ENCODE results near the gene NFYA. TPM values are rescaled to one million over a fixed set of nuclear protein-coding genes. Genes with fewer than 3 reads are reported as not detected.
A peak's percentile ranks its signal among the peaks of the same experiment; 100 is the strongest.

The NFYA gene
- total RNA-seq, 1 donor from 2014 or later = 40.4 TPM

- peak; percentile 67 for TF ChIP-seq CTCF (conservative IDR thresholded peaks at IDR 0.05)
- no peaks in the 10 kb centered on the region for H3K27me3 Mint-ChIP-seq
- no peaks in the 10 kb centered on the region for H3K9me3 Mint-ChIP-seq
- peaks cover 42% of the 10 kb centered on the region for H3K36me3 Mint-ChIP-seq
- H3K4me3 Mint-ChIP-seq = no peak overlapping the region
- no peak overlapping the region for H3K27ac Mint-ChIP-seq
- DNase-seq (ENCODE audit: extremely low spot score, unreplicated experiment) = no peak
- no peaks in the 10 kb centered on the region for H3K4me1 Mint-ChIP-seq (ENCODE audit: unreplicated experiment)
Observed at GRCh38 chr6:41092421-41093140, 19.8 kb downstream of the NFYA start.

GRCh38 chr6:41093729-41094128 is 21.0 kb downstream of the NFYA start:
- H3K4me3 Mint-ChIP-seq = no peak overlapping the region
- peaks cover 47% of the 10 kb centered on the region for H3K36me3 Mint-ChIP-seq
- no peaks in the 10 kb centered on the region for H3K9me3 Mint-ChIP-seq
- H3K27me3 Mint-ChIP-seq = no peaks in the 10 kb centered on the region
- no peak for TF ChIP-seq CTCF (conservative IDR thresholded peaks at IDR 0.05)
- DNase-seq (ENCODE audit: extremely low spot score, unreplicated experiment) = no peak
- H3K27ac Mint-ChIP-seq = no peak overlapping the region
- no peaks in the 10 kb centered on the region for H3K4me1 Mint-ChIP-seq (ENCODE audit: unreplicated experiment)

- peaks cover 52% of the 10 kb centered on the region for H3K36me3 Mint-ChIP-seq
- no peaks in the 10 kb centered on the region for H3K4me1 Mint-ChIP-seq (ENCODE audit: unreplicated experiment)
- TF ChIP-seq CTCF (conservative IDR thresholded peaks at IDR 0.05) = no peak
- no peaks in the 10 kb centered on the region for H3K9me3 Mint-ChIP-seq
- H3K27ac Mint-ChIP-seq = no peak overlapping the region
- no peaks in the 10 kb centered on the region for H3K27me3 Mint-ChIP-seq
- no peak overlapping the region for H3K4me3 Mint-ChIP-seq
- no peak for DNase-seq (ENCODE audit: extremely low spot score, unreplicated experiment)
Observed at GRCh38 chr6:41097467-41098090, 24.8 kb downstream of the NFYA start.

- Mint-ChIP-seq H3K4me1 (ENCODE audit: unreplicated experiment) (no peaks in the 10 kb centered on the region), H3K9me3 (no peaks in the 10 kb centered on the region), H3K4me3 (no peak overlapping the region), H3K27ac (no peak overlapping the region), H3K27me3 (no peaks in the 10 kb centered on the region), H3K36me3 (peaks cover 52% of the 10 kb centered on the region)
- TF ChIP-seq CTCF (conservative IDR thresholded peaks at IDR 0.05) = no peak
- DNase-seq (ENCODE audit: extremely low spot score, unreplicated experiment) = no peak
Observed at GRCh38 chr6:41098366-41098765, 25.6 kb downstream of the NFYA start.

- no peak overlapping the region for H3K4me3 Mint-ChIP-seq
- no peak for TF ChIP-seq CTCF (conservative IDR thresholded peaks at IDR 0.05)
- H3K9me3 Mint-ChIP-seq = no peaks in the 10 kb centered on the region
- no peaks in the 10 kb centered on the region for H3K27me3 Mint-ChIP-seq
- H3K27ac Mint-ChIP-seq = no peak overlapping the region
- H3K4me1 Mint-ChIP-seq (ENCODE audit: unreplicated experiment) = no peaks in the 10 kb centered on the region
- DNase-seq (ENCODE audit: extremely low spot score, unreplicated experiment) = no peak
- peaks cover 40% of the 10 kb centered on the region for H3K36me3 Mint-ChIP-seq
Observed at GRCh38 chr6:41100871-41101287, 28.1 kb downstream of the NFYA start.

All from type B pancreatic cell (in vitro differentiated cells).